HG02798 (cell line): Measurements from ENCODE around the gene TEAD3.

ENCODE experiments used
- ATAC-seq: cut with Tn5 transposase; IDR thresholded peaks from one replicate; pipeline ENCODE4 v1.9.1; 2021; ENCODE audit warnings: mild to moderate bottlenecking; ENCODE audit not compliant: unreplicated experiment, poor library complexity

TEAD3 gene

GRCh38 chr6:35429463-35429862, 67.4 kb downstream of the TEAD3 start:
- ATAC-seq, result no peak

GRCh38 chr6:35428421-35429149, 68.3 kb downstream of the TEAD3 start:
- ATAC-seq, result no peak

- no peak for ATAC-seq
Measured at GRCh38 chr6:35427851-35428321, 69.0 kb downstream of the TEAD3 start.

GRCh38 chr6:35427435-35427834, 69.4 kb downstream of the TEAD3 start:
- no peak for ATAC-seq

- no peak for ATAC-seq
Measured at GRCh38 chr6:35426074-35426473, 70.8 kb downstream of the TEAD3 start.

GRCh38 chr6:35425284-35425683, 71.6 kb downstream of the TEAD3 start:
- ATAC-seq, result no peak
